CD4-positive, alpha-beta T cell treated with Interleukin-4 for 4 hours (primary cell): Measurements from ENCODE around the gene DGLUCY.
"Not testable (repeated sequence)": the region's sequence is repeated elsewhere in the genome, so short reads cannot be mapped to it uniquely, and the experiment has no call there.

Source experiments
- DNase-seq: peaks from one replicate; pipeline ENCODE4 v3.0.0-alpha.2; 2020

DGLUCY gene

DNA sequence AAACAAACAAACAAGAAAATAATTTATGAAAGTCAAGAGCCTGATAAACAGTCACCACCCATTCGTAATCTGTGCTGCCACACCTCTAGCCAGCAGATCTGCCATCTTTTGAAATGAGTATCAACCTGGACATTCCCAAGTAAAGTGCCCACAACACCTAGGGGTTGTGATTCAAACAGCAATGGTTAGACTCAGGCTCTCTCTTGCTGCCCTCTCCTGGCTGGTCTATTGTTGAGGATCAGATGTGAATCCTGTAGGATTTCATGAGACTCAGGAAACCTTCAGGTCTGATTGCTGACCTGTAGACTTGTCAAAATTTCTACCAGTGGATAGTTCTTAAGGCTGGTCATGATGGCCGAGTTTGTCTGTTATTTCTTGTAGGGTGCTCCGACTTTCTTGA lies 26.8 kb downstream of the DGLUCY start:
- DNase-seq = no peak

GRCh38 chr14:91142214-91142668 lies 28.4 kb downstream of the DGLUCY start:
- DNase-seq = peak; percentile 11

- no peak for DNase-seq
Observed at GRCh38 chr14:91143862-91144261, 30.0 kb downstream of the DGLUCY start.

DNA sequence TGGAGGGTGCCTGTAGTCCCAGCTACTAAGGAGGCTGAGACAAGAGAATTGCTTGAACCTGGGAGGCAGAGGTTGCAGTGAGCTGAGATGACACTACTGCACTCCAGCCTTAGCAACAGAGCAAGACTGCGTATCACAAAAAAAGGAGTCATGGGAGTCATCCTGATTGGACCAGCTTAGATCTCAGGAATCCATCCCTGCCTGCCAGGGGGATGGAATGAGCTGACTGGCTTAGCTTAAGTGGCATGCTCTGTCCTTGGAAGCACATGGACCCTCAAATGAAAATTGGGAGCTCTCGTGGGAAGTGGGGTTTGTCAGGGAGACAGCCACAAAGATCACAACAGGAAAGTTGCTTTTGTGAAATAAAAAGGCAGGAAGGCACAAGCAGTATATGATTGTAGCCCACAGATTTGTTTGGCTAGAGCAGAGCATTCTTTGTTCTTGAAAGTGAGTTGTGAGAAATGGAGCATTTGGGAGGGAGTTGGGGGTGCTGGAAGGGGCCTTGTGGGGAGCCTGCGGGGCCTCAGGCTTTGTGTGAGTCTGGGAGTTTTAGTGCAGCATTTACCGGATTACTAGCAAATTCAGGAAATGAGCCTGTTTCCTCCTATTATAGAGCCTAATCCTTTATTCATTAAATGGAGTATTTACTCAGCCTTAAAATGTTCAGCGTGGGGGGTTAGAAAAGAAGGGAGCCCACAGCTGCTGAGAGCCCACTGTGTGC lies 30.7 kb downstream of the DGLUCY start:
- DNase-seq = no peak

- no peak for DNase-seq
Observed at GRCh38 chr14:91145391-91146160, 31.7 kb downstream of the DGLUCY start.

DNA sequence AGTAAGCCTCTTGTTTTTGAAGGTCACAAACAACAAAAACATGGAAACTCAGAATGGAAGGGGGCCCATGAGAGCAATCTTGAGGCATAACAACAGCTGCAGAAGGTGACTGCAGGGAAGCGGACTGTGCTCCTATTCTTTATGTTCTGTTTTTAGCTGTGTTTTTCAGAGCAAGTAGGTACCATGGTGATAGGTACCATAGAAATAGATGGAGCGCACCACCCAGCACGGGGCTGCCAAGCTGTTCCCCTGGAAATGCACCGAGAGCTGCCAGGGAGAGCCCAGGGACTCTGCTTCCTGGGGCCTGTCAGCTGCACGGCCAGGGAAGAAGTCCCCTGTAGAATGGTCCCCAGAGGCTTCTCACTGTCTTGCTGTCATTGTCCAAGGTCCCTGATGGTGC lies 32.8 kb downstream of the DGLUCY start:
- DNase-seq = no peak

DNA sequence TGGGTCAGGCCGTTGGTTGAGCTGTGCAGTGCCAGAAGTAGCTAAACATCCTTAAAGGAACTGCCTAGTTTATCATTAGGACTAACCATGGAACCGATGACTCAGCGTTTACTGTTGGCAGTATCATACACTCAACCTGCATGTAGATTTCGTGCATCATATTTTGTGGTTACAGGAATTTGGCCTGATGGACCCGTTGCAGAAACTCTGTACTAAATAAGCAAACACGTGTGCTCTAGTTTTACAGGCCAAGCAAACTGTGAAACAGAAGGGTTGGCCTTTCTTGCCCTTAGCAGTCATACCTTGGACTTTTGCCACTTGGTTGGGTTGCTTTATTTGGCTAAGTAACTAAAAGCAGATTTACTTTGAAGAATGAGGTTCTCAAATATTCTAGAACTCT lies 35.6 kb downstream of the DGLUCY start:
- DNase-seq = no peak

- no peak for DNase-seq
Observed at GRCh38 chr14:91152499-91152898, 38.6 kb downstream of the DGLUCY start.

- DNase-seq = no peak
Observed at GRCh38 chr14:91153360-91153759, 39.5 kb downstream of the DGLUCY start.

- peak; percentile 47 for DNase-seq
Observed at GRCh38 chr14:91154851-91155625, 41.2 kb downstream of the DGLUCY start.

DNA sequence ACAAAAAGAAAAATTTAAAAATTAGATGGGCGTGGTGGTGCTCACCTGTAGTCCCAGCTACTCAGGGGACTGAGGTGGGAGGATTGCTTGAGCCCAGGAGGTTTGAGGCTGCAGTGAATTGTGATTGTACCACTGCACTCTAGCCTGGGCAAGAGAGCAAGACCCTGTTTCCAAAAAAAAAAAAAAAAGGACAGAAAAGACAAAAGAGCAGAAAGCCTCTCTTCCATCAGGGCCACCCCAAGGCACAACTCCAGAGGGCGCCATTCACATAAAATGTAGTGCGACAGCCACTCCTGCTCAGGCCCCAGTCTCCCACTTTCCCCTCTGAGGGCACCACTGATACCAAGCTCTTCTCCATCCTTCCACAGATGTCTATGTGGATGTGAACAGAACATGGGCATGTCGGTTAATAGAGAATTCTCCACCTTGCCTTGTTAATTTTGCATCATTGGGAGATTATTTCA lies 41.8 kb downstream of the DGLUCY start:
- DNase-seq = no peak

DNA sequence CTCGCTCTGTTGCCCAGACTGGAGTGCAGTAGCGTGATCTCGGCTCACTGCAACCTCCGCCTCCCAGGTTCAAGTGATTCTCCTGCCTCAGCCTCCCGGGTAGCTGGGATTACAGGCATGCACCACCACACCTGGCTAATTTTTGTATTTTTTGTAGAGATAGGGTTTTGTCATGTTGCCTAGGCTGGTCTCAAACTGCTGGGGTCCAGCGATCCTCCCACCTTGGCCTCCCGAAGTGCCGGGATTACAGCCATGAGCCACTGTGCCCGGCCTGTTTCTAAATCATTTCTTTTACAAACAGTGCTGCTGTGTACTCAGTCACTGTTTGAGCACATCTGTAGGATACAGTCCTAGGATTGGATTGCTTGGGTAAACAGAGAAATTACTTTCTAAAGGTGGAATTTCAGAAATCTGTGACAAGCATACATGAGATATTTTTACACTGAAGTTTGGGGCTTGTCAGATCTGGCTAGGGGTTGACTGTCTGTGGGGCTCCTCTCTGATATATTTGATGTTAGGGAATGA lies 42.3 kb downstream of the DGLUCY start:
- not testable (repeated sequence) for DNase-seq

- DNase-seq = not testable (repeated sequence)
Observed at GRCh38 chr14:91156877-91157276, 43.0 kb downstream of the DGLUCY start.

DNA sequence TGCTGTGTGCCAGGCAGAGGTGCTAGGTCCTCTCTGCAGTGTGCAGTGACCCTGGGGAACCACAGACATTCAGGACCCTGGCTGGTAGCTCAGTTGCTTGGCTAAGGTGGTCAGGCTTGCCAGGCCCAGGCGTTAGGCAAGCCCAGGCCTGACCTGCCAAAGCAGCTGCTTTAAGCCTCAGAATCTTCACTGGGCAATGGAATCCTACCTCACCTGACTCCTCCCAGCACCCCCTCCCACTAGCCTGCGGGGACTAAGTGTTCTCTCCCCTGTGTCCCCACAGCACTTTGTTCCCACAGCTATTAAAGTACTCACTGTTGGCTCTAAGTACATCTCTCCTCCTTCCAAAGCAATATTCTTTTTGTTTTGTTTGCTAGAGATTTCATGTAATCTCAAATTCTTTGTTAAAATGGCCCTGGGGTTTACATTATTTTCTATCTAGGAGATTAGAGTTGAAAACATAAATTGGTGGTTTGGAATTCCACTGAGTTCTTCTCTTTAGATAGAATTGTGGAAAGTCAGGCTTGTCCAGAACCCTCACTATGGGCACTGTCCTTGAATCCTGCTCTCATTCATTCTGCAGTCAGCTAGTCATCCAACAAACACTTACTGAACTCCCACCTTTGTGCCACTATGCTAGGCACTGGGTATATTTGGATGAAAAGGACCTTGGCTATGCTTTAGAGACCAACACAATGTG lies 44.4 kb downstream of the DGLUCY start:
- no peak for DNase-seq

DNA sequence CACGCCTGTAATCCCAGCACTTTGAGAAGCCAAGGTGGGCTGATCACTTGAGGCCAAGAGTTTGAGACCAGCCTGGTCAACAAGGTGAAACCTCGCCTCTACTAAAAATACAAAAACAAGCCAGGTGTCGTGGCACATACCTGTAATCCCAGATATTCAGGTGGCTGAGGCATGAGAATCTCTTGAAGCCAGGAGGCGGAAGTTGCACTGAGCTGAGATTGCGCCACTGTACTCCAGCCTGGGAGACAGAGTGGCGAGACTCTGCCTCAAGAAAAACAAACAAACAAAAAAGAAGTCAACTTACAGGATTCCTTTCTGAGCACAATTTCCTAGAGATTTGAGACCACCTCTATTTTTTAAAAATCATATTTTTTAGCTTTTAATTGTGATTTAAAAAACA lies 45.3 kb downstream of the DGLUCY start:
- no peak for DNase-seq

DNA sequence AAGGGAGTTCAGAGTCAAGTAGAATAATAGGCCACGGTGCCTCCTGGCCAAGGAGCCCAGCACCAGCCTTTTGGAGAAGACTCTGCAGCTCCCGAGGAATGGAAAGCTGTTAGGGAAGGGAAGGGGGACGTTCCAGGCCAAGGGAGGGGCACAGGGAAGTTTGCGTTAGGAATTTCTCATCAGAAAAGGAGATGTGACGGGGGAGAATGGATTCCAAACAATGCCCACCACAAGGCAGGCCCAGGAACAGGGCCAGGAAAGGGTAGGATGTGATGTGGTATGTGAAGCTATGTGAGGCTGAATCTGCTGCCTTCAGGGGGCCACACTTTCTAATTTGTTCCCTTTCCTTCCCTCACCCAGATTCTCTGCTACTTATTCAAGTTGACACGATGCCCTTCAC lies 46.0 kb downstream of the DGLUCY start:
- DNase-seq = no peak

DNA sequence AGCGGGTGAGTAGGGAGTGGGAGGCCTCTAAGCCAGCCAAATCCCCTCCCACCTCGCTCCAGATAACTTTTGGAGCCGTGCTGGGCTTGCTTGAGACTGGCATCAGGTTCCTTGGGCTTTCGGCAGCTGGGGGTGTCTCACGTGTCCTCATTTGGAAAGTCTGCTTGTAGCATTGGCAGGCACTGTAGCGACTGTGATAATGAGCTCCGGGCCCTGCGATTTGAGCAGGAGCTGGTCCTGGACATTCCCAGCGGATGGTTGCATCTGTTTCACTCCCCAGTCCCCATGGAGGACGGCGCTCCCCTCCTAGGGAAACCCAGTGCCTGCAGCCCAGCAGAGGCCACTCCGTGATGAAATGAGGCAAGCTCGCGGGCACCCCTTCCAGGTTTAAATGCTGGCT lies 49.4 kb downstream of the DGLUCY start:
- DNase-seq = no peak

DNA sequence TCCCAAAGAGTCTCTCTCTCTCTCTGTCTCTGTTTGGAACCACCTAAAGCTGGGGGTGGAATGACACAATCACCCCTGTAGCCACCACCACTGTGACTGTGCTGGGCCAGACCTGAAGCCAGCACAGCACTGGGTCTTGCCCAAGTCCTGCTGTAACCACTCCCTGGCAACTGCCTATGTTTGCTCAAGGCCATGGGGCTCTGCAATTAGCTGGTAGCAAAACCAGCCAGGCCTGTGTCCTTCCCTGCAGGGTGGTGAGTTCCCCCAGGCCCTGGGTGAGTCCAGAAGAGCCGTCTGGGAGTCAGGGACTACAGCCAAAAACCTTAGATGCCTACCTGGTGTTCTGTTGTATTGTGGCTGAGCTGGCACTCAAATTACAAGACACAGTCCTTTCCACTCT lies 50.8 kb downstream of the DGLUCY start:
- no peak for DNase-seq

DNA sequence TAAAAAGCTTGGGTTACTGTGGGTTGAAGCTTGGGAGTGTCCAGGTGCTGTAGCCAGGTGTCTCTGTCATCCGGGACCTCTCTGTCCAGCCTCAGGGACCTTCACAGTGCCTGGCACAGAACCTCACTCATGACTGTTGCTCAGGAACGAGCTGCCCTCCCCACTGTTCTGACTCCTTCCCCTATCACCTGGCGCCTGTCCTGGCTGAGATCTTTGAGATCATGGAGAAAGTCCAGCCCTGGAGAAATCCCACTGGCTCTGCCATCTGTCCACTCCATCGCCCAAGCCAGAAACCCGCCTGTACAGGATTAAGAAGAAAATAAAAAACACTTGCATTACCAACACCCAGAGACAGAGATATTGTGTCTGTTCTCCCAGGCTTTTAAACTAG lies 53.5 kb downstream of the DGLUCY start:
- DNase-seq = no peak

DNA sequence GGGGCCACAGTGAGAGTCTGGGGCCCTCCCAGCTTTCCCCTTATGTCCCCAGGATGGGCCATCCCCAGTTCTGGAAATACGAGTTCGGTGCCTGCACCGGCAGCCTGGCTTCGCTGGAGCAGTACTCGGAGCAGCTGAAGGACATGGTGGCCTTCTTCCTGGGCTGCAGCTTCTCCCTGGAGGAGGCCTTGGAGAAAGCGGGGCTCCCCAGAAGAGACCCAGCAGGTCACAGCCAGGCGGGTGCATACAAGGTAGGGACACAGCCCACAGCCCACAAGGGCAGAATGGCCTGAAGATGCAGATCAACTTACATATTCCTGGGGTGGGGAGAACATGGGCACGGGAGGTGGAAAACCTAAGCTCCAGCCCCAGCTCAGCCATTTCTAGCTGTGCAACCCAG lies 56.1 kb downstream of the DGLUCY start:
- DNase-seq = no peak

- no peak for DNase-seq
Observed at GRCh38 chr14:91170504-91171121, 56.7 kb downstream of the DGLUCY start.

GRCh38 chr14:91171291-91171690 lies 57.4 kb downstream of the DGLUCY start:
- no peak for DNase-seq
